Dedifferentiated amniotic fluid mesenchymal stem cell (primary cell): ENCODE results near the gene SERPINF2.
"Not testable (repeated sequence)": the region's sequence is repeated elsewhere in the genome, so short reads cannot be mapped to it uniquely, and the experiment has no call there.

ENCODE experiments used
- DNase-seq: peaks from one replicate; pipeline ENCODE4 v3.0.0-alpha.2; 2016; ENCODE audit errors: extremely low spot score

The SERPINF2 gene

DNA sequence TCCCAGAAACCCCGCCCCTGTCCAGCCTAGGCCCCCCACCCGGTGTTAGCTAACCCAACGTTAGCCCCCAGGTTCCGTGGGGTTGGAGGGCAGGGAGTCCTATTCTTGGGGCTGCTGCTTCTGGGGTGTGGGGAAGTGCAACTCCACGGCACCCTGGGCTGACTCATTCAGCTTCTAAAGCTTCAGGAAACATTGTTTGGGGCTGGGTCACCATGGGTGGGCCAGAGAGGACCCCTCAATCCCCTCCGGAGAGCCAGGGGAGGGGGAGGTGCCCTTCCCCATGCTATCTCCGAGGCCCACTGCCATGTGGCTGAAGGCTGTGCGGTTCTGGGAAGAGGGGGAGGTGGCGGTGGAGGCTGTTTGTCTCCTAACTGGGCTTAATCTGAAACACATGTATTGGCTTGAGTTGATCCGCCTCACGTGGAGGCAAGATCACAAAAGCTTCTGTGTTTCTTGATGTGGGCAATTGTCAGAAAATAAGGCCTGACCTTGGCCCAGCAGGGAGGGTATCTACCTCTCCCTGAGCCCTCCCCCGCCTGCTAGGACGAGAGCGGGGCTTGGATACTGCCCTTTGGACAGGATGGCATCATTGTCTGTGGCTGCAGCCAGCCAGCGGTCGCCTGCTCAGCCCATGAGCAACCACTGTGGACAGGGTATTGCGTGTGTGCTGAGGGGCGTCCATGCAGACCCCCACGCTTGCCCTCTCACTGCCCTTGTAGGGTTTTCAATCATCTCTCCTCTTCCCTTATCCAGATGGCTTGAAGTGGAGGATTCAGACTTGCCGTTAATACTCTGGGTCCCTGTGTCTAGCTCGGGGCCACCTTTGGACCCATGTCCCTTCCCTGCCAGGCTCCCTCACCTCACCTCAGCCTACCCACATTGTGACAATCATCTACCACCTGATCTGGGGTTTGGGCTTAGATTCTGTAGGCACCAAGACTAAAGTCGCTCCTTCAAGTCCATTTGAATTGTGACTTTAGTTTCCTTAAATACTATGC, 20.5 kb downstream of the SERPINF2 start:
- DNase-seq = peak; percentile 68

DNA sequence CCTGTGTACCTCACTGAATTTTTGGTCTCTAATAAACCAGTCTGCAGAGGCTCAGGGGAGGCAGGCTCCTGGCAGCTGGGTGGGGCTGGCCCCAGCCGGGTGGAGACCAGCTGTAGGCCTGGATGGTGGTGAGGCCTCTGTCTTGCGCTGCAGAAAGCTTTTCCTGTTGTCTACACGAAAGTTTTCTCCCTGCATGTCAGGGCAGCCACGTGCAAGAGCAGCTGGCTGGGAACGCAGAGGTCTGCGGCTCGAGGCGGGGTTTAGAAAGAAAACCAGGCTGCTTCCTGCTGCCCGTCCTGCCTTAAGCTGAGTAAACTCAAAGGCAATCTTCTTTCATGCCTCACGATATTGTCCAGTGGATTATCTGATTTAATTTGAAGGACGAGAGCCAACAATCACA, 21.6 kb downstream of the SERPINF2 start:
- peak; percentile 64 for DNase-seq

DNA sequence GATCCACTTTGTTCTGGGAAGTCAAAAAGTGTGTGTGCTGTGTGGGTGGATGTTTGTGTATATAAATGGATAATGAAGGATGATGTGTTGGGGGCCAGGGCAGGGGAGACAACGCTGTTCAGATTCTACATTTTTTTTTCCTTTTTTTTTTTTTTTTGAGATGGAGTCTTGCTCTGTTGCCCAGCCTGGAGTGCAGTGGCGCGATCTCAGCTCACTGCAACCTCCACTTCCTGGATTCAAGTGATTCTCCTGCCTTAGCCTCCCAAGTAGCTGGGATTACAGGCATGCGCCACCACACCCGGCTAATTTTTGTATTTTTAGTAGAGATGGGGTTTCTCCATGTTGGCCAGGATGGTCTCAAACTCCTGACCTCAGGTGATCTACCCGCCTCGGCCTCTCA, 22.0 kb downstream of the SERPINF2 start:
- DNase-seq = not testable (repeated sequence)

DNA sequence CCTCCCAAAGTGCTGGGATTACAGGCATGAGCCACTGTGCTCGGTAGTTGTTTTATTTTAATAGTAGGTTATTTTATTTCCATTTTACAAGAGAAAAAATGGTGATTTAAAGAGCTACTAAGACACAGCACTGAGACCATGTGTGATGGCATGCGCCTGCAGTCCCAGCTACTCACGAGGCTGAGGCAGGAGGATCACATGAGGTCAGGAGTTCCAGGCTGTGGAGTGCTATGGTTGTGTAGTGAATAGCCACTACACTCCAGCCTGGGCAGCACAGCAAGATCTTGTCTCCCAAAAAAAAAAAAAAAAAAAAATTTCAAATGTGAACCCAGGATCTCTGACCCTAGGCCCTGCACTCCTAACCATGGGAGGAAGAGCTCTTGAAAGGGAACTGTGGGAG, 22.9 kb downstream of the SERPINF2 start:
- DNase-seq = no peak

DNA sequence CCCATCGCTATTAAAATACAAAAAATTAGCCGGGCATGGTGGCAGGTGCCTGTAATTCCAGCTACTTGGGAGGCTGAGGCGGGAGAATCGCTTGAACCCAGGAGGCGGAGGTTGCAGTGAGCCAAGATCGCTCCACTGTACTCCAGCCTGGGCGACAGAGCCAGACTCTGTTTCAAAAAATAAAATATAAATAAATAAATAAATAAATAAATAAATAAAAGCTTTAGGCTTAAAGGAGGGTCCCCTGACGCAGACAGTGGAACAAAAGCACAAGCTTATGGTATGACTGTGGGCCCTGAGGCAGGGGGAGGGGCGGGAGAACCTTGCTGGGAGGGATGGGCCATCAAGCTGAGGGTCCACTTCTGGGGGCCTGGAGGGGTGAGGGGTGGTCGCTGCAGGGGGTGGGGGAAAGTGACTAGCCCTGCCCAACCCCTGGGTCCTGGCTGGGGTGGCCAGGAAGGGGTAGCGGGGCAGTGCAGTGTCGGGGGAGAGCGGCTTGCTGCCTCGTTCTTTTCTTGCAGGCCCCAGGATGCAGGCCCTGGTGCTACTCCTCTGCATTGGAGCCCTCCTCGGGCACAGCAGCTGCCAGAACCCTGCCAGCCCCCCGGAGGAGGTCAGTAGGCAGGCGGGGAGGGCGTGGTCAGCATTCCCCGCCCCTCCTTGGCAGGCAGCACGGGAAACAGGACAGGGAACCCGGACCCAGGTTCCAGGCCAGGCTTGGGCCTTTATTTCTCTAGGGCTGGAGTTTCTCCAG, 23.9 kb downstream of the SERPINF2 start:
- DNase-seq = no peak

DNA sequence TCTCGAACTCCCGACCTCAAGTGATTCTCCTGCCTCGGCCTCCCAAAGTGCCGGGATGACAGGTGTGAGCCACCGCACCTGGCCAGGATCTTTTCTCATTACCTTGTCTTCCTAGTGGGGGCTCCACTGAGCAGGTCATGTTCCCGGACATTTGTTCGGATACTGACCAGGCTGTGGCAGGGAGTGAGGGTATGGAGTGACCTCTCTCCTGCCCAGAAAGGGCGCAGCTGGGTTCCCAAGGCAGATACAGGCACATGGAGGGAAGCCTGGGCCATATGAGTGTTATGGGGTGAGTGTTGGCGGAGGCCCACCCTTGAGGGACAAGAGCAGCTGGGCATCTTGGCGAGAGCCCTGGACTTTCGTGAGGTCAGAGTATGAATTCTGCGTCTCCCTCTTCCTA, 24.7 kb downstream of the SERPINF2 start:
- DNase-seq = no peak

DNA sequence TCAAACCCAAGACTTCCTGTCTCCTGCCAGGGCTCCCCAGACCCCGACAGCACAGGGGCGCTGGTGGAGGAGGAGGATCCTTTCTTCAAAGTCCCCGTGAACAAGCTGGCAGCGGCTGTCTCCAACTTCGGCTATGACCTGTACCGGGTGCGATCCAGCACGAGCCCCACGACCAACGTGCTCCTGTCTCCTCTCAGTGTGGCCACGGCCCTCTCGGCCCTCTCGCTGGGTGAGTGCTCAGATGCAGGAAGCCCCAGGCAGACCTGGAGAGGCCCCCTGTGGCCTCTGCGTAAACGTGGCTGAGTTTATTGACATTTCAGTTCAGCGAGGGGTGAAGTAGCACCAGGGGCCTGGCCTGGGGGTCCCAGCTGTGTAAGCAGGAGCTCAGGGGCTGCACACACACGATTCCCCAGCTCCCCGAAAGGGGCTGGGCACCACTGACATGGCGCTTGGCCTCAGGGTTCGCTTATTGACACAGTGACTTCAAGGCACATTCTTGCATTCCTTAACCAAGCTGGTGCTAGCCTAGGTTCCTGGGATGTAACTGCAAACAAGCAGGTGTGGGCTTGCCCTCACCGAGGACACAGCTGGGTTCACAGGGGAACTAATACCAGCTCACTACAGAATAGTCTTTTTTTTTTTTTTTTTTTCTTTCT, 27.3 kb downstream of the SERPINF2 start:
- no peak for DNase-seq

DNA sequence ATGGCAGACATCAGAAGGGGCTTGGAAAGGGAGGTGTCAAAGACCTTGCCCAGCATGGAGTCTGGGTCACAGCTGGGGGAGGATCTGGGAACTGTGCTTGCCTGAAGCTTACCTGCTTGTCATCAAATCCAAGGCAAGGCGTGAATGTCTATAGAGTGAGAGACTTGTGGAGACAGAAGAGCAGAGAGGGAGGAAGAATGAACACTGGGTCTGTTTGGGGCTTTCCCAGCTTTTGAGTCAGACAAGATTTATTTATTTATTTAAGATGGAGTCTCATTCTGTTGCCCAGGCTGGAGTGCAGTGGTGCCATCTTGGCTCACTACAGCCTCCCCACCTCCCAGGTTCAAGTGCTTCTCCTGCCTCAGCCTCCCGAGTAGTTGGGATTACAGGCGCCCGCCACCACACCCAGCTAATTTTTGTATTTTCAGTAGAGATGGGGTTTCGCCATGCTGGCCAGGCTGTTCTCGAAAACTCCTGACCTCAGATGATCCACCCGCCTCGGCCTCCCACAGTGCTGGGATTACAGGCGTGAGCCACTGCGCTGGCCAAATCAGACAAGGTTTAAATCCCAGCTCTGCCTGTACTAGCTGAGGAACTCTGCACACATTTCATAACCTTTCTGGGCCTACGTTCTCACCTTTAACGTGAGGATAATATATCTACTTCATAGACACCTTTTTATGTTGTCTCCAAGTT, 30.5 kb downstream of the SERPINF2 start:
- not testable (repeated sequence) for DNase-seq

DNA sequence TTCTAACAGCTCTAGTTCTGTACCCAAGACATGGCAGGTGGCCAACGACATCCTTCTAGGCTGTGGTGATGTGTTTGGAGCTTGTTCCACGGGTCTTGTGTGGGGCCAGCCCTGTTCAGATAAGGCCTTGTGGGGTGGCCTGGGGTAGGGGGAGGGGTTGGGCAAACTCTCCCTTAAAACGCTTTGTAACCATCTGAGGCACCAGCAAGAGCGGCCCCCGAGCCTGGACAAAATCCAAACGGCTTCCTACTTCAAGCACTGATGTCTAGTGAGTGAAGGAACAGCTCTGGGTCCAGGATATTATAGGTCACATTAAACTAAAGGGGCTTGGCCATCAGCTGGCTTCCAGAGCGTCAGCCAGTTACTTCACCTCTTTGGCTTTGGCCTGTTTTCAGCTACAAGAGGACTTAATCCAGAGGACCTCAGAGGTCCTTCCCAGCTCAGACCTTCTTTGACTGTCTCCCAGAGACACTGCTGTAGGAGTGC, 31.1 kb downstream of the SERPINF2 start:
- no peak for DNase-seq

DNA sequence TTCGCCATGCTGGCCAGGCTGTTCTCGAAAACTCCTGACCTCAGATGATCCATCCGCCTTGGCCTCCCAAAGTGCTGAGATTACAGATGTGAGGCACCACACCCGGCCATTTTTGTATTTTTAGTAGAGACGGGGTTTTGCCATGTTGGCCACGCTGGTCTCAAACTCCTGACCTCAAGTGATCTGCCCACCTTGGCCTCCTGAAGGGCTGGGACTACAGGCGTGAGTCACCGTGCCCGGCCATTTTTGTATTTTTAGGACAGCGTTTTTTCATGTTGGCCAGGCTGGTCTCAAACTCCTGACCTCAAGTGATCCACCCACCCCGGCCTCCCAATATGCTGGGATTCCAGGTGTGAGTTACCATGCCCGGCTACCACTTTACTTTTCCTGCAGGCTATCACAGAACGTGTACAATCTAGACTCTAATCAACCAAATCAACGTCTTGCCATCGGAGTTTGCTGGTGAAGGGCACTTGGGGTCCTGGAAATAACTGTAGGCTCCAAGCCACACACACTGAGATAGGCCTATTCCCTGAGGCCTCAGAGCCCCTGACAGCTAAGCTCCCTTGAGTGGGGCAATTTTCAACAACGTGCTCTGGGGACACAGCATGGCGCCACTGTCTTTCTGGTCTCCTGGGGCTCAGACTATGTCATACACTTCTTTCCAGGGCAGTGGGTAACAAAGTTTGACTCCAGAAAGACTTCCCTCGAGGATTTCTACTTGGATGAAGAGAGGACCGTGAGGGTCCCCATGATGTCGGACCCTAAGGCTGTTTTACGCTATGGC, 31.9 kb downstream of the SERPINF2 start:
- no peak for DNase-seq

DNA sequence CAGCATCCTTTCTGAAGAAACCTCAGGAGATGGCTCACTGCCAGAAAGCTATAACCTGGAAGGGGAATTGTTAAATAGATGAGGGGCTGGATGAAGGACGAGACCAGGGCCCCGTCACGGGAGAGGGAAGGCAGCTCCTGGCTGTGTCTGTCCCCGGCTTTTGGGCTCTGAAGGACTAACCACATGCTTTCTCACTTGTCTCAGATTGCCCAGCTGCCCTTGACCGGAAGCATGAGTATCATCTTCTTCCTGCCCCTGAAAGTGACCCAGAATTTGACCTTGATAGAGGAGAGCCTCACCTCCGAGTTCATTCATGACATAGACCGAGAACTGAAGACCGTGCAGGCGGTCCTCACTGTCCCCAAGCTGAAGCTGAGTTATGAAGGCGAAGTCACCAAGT, 33.7 kb downstream of the SERPINF2 start:
- no peak for DNase-seq

DNA sequence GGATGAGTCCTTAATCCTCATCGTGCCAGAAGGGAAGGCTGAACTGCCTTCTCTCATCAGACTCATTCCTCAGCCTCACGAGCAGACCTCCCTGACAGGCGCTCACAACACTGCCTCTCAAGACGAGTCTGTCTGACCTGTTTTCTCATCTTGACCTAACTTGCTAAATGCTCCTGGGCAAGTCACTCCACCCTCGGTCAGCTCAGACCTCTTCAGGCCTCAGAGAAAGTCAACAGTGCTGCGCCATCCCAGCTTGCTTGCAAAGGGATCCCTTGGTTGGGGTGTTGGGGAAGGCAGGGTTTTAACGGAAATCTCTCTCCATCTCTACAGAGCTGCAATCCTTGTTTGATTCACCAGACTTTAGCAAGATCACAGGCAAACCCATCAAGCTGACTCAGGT, 34.2 kb downstream of the SERPINF2 start:
- no peak for DNase-seq

DNA sequence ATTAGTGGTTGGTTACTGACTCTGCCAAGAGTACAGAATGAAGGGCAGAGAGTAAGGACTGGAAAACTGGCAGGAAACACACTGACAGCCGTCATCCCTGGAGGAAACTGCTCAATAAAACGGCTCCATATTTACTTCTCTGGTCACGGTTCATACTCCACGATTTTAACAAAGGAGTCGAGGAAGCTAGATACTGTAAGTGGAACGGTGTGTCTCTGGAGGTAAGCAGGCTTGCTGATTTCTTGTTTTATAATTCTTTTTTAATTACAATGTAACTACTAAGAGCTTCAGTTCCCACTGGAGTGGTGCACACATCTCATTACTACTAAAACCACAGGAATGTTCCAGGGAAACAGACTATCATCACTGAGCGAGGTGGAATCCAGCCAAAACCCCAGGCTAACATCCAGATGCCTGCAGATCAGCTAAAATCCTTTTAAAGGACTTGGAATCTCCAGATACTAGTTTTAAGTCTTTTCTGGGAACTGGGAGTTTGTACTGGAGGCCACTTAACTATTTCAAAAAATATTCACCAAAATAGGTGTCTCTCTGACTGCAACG, 37.0 kb downstream of the SERPINF2 start:
- peak; percentile 92 for DNase-seq

DNA sequence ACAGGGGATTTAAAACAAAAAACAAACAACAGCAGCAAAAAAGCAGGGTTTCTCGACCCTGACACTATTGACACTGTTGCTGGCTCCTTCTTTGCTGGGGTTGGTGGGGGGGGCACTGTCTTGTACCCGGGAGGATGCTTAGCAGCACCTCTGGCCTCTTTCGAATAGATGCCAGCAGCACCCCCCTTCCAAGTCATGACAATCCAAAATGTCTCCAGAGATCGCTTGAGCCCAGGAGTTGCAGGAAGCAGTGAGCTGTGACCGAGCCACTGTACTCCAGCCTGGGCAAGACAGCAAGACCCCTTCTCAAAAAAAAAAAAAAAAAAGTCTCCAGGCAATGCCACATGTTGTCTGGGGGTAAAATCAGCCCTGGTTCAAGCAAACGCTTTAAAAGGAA, 39.5 kb downstream of the SERPINF2 start:
- no peak for DNase-seq

DNA sequence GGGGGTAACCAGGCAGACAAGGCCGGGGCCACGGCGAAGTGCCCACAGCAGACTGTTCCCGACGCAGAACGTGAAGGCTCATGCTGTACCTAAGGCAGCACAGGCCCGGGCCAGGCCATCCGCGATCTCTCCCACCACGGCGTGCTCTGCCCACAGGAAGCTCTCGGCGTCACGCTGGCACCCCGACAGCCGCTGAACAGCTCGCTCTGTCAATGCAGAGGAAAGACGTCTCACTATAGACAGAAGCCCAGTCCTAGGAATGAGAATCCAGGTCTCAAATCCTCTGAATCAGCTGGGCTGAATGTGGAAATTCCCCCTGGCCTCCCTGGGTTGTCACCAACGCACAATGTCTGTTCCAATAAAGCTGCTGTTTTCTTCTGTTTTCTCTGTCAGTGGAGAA, 40.6 kb downstream of the SERPINF2 start:
- DNase-seq = no peak

DNA sequence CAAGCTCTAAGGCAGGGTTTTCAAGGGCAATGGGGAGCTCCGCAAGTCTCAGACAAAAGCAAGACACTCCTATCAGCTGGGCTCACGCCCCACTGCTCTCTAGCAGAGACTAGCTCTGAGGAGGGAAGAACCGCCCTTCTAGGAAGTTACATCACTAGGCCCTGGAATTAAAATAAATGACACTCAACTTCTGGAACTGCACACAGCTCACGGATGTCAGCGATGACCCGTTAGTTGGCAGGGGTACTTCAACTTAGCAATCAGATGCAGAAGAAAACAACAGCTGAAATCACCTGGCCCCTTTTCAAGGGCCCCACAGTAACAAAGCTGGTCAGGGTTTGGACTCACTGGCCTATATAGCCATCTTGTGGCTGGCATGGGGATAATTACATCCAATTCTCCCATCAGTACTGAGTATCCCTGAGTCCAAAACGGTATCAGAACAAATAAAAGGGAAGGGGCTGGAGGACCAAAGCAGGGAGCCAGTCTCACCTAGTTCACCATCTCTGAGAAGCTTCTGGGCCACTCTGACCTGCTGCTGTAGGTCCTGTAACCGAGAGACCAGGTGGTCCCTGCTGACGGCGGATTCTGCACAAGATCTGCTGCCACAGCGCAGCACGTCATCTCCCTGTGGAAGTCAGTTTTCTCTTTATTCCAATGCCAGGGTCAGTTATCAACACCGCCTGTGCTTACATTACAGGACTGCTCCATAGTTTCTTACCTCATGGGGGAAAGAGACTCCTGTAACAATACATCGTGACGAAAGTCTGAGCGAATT, 41.4 kb downstream of the SERPINF2 start:
- DNase-seq = peak; percentile 55

DNA sequence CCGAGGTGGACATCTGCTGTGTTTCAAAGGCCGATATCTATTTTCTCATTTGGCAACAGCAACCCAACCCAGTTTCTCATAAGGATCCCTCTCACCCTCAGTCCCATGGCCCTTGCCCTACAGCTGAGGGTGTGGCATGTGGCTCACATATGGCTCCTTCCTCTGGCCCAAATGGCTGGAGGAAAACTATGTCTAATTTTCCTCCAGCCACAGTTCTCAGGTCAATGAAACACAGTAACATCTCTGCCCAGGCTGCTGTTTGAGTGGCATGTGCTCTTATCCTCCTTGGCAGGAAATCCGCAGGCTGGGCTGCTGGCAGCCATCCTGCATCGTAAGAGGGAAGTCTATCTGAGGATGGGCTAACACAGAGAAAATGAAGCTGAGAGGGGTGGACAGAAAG, 43.3 kb downstream of the SERPINF2 start:
- no peak for DNase-seq

DNA sequence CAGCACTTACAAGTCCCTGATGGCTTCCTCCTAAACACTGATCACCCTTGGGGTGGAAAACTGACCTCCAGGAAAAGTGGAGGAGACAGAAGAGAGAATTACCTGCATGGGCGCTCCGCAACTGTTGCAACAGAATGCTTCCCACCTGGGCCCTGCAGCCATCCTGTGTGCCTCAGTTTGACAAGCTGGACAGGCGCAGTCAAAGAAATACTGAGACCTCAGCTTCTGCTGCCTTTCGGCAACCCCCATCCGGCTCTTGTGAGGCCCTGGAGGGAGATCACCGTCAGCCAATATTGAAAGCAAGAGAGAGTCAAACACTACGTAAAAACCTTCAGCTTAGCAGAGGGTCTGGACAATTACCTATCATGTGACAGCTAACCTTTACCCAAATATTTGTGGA, 44.0 kb downstream of the SERPINF2 start:
- no peak for DNase-seq

DNA sequence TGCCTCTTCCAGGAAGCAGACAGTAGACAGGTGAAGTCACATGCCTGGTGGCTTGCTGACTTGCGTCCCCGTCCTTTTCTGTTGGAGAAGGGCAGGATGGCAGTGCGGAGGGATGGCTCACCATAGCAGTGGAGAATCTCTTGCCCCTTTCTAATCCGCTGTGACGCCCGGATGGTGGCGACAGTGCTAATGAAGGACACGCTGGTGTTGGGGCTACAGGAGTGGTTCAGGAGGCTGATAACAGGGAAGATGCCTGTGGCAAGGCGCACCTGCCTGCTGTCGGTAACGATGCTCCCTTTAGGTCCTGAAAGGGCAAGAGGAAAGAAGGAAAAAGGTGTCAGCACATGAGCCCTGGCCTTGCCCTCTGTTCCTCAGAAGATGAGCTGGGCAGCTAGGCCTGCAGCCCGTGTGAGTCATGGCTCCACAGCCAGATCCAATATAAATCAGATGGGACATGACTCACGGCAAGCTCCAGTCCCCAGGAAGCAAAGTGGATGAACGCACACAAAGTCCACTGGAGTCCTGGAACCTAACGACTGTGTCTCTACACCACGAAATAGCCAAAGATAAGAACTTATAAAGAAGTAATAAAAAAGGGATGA, 44.7 kb downstream of the SERPINF2 start:
- peak; percentile 94 for DNase-seq
